NCI-H774 (cell line): Measurements from ENCODE around the gene GNAS-AS1.

Source experiments
- DNase-seq: peaks from one replicate; lab custom pipeline; 2025; lab: John Stamatoyannopoulos, UW

GNAS-AS1 gene

DNA sequence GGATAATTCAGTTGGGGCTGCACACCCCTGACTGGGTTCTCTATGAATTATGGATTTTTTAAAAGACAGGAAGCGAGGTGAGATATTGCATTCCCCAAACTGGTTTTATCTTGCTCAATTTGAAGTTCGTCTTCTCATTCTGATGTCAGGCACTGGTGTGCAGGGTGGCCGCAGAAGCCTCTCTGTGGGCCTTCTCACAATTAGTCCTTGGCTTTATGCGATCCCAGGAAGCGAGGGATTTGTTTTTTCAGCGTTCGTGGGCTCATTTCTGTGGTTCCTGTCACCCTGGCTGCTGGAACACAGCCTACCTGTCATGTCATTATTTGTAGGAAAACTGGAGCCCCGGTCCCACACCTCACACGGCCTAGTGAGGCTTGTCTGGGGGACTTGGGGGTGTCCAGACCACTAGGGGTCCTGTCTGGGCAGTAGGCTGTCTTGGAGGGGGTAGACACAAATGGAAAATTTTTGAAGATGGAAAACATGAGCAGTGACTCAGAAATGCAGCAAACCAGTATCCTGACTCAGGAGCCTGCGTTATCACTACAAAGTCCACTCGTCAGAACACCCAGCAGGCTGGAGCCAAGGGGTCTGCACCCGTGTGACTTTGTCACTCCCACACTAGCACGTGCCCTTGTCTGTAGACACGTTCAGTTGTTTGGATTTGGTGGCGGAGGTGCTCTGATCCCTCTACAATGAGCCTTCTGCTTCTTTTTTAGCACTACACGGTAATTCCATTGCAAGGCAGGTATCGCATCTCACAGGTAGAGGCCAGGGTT lies 42.2 kb downstream of the GNAS-AS1 start:
- DNase-seq: no peak

DNA sequence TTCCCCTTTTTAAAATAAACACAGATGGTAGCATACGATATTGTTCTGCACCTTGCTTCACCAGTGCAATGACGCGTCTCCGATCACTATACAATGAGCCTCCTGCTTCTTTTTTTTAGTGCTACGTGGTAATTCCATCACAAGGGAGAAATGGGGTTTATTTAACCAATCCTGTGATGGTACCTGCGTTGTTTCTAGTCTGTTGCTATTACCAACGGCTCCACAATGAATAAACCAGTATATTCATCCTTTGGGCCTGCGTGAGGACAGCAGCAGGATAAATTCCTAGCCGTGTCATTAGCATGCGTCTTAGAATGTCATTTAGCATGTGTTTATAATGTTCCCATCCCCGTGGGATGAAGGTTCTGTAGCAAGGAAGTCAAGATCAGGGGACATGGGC lies 42.9 kb downstream of the GNAS-AS1 start:
- DNase-seq: no peak

DNA sequence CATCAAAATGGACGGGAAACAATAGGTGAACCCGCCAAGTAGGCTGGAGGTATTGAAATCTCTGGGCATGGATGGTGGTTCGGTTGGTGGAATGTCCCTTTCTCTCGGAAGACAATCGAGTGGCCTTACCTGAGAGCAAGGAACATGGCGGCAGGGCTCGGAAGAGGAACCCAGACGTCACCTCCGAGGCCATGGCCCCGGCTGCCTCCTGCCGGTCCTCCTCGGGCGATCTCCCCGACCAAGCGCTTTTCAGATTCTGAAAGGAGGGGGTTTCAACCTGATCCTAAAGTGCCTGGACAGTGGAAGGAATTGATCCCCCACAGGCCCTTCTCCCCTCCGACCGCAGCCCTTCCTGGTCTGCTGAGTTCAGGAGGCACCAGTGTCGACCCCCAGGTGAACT lies 47.2 kb downstream of the GNAS-AS1 start:
- no peak for DNase-seq

DNA sequence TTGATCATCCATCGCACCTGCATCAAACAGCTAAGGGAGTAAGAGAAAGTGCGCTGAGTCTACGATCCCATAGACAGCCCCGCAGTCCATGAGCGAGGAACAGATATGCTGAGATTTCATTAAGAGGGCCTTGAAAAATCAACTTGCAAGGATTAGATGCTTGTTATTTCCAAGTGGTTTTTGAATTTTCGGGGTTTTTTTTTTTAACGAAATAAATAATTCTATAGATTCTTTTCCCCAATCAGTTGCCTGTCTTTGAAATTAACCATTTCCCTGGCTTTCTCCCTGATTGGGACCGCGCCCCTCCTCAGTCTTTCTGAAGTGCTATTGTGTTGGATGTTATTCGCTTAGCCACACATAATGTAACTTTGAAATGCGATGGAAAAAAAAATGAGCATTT lies 48.6 kb downstream of the GNAS-AS1 start:
- no peak for DNase-seq

DNA sequence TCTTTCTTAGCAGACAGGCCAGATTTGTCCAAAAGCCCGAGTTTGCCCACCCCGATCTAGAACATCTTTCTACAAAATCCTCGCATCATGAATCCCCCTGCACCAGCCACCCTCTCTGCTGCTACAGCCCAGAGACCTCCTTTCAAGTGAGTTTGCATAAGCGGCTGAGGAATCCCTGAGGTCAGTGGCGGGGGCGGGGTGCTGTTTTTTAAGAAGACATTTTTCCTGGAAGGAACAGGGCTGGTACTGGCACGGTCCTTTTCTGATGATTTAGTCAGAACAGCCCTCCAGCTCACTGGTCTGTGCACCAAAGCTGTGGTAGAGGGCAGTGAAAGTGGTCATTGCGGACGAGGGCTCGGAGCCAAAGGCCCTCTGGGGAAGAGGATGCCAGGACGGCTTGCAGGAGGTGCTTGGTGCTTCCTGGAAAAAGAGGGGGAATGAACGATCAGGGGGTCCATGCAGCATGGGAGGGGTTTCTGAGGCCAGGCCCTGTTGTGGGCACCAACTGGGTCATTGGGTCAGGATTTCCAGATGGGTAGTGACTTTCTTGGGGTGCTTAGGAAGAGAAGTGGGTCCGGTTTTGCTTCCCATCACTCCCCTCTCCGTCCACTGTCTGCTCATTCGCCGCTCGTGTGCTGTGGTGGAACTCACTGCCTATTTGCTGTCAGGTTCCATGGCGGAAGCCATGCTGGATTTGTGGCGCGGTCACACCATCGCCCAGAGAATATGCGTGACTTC lies 50.4 kb downstream of the GNAS-AS1 start:
- no peak for DNase-seq

DNA sequence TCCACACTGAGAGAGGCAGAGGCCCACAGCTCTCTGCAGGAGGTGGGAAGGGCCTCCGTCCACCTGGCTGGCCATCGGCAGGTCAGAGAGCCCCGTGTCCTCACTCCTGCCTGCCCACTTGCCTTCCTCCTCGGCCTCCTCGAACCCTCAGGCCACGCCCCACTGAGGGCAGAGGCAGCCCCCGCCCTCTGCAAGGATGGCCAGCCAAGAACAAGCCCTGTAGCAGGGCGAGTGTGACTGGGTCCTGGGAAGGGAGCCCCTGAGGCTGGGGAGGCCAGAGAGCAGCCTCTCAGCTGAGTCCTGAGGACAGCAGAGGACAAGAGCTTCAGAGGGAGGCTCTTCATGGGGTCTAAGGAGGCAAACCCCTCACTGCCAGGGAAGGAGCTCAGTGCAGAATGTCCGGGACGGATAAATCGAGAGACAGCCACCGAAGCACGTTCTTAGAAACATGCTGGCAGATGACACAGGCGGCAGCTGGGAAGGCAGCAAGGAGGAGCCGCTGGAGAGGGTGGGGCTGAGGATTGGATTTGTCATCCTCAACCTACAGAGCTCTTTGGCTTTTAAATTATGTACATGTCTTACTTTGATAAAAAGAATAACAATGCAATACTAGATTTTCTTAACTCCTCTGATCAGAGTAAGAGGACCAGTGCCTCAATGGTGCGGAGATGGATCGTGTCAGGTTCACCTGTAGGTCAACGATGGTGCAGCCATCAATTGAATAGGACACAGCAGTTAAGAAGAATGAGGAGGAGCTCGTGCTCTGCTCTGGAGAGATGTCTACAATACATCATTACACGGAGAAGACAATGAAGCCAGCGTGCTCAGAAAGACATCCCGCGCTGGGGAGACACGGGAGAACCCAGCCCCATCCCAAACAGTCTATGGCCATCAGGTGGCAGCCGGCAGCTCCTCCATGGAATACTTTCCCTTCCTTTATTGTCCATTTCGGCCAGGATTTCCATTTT lies 53.0 kb downstream of the GNAS-AS1 start:
- DNase-seq: no peak

DNA sequence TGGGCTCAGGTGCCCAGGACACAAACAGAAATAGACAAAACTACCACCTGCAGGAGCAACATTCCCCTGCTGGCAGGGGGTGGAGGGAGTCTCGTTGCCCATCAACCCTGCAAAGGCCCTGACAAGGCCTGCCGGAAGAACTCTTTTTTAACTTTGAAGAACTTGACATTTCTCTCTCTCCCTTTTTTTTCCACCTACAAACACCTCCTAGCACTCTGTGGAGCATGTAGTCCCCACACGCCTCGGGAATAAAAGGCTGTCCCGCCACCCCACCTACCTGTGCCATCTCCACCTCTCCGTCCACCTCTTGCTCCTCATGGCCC lies 54.8 kb downstream of the GNAS-AS1 start:
- DNase-seq: no peak

DNA sequence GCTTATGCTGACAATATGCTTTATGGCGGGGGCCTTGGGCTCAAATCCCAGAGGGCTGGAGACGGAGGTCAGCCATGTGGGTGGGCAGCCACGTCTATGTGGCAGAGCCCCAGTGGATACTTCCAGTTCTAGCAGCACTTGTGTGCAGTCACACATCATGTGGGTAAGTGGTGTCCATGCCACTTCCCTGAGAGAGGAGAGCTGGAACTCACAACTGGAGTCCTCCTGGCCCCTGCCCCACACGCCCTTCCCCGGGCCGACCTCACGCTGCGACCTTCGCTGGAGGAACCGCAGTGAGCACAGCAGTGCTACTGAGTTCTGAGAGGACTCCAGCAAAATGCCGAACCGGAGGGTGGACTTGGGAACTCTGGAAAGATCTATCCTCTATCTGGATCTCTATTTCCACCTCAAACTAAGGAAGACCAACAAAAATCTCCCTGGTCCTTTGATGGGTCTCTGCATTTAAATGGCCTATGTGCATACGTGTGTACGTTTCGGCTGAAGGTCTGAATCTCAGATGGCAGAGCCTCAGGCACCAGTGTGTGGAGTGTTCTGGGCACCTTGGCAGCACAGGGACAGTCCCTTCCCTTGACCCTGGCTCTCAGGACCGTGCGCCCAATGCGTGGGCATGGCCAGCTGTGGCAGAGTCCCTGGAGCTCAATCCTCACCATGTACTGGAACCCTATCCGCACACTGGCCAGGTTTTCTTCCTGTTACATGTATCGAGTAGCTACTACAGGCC lies 55.4 kb downstream of the GNAS-AS1 start:
- DNase-seq: no peak

DNA sequence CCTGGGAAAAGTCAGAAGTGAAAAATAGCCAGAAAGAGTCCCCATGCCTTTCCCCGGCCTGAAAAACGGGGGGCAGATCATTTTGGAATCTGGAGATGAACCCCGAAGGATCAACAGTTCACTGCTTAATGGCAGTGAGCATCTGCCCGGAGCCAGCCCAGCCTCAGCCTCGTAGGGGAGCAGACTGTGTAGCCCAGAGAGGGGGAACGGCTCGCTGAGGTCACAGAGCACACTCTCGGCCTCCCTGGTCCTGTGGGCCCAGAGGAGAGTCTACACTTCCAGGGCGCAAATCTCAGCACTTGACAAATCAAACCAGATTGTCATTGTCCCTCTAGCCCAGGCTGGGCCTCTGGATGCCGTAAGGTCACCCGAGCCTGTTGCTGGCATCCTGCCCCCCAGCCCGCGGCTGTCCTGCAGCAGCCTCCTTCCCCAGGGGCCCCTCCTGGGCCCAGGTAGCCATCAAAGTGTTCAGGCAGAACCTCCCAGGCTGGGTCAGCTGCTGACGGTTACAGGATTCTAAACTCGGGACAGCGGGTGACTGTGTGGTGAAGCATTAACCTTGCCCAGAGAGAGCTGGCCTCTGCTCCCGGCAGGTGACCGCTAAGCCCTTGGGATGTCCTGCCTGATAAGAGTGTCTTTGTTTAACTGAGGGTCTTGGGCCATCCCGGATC lies 56.1 kb downstream of the GNAS-AS1 start:
- DNase-seq: no peak

DNA sequence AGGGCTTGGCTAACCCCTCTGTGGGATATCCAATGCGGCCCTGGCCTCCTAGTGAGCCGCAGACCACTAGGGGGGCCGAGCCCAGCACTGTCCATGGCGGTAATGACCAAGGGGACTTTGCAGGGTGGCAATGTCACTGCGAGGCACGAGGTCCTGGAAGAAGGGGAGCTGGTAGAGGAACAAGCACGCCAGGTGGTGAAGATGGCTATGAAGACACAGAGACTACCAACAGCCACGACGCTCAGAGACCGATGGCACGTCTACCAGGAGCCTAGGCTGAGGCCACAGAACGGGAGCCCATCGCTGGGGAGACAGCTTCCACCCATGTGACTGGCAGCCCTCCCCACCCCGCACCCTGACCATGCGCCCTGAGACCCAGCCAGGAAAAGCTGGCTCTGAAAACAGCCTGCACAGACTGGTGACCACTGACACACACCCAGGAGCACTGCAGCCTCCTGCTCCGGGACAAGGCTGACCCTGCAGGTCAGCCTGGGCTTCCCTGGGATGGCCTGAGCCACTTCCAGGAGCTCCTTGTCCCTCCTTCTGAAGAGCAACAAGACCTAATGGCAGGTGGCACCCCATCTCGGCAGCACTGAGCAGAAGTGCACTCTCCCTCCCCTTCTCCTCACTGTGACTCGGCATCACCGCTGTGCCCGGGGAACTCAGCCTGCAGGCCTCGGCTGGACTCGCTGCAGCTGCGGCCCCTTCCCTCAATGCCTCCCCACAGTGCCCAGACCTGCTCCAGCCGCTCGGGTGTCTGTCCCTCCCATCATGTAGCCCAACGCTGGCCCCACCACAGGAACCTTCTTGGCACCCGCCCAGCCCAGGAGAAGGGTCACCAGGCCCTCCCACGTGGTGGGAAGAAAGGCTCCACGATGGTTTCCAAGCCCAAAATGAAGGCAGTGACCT lies 56.9 kb downstream of the GNAS-AS1 start:
- no peak for DNase-seq

DNA sequence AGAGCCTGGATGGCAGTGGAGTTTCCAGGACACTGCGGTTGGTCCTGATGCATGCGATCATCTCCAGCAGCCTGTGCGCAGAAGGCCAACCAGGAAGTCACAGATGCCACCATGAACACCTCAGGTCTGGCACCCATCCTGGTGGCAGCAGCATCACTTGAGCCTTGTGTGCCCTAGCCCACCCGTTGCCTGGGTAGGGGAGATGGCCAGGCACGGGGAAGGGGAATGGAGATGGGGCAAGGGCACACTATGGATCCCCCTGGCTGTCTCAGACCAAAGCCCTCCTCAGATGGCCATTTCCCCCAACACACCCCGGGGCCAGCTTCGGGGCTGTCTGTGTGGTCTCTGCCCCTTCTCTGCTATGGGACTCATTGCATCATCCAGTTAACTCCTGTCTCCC lies 58.3 kb downstream of the GNAS-AS1 start:
- DNase-seq: no peak

DNA sequence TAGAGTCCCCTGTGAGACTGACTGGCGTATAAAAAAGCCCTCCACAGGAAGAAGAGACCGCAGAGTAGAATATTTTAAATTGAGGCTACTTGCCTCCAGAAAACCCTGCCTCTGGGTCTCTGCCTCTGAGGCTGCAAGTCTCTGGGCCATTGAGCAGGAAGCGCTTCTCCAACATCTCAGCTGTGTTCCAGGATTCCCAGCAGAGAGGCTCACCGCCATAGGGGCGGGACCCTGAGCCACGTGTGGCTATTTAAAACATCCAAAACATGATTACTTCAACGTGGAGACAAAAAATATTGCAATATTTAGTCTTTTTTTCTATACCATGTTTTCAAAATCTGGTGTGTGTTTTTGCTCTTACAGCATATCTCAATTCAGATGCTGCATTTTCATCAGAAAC lies 59.4 kb downstream of the GNAS-AS1 start:
- DNase-seq: no peak

DNA sequence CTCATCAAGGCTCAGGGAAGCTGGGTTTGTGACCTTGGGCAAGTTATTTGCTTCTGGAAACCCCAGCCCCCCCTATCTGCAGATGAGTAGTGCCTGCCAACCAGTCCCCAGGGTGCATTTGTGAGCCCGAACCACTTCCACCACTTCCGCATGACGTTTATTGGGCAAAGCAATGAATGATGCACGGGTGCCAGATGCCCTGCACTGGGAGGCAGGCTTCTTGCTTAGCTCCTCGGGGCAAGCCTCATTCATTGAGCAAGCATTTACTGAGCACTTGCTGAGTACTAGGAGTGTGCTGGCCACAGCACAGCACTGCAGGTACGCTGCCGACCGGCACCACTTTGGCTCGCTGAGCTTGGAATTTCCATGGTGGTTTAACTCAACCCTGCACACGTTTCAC lies 60.2 kb downstream of the GNAS-AS1 start:
- no peak for DNase-seq

DNA sequence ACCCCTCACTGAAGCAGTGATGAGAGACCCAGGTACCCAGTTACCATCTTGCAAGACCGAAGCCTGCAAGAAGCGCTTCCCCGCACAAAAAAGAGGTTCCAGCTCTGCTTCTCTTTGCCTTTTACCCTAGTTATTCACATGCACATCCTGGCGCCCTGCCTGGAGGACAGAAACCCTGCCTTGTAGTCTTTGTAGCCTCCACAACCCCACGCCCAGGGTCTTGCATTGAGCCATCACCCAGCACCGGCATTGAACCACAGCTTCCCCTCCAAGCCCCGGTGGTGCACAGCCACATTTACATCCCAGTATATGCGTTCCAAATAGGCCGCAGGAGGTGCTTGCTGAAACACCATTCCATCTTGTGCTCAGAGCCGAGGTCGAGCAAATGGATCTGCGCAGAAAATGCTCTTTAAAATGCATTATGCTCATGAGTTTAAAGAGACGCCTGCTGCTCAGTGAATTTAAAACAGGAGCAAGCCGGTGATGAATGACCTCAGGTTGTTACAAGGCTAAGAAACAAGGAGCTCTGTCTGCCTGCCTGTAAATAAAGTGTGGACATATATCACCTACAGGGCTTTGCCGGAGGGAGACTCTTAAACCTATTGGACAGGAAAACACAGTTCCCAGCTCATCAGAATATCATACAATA lies 61.7 kb downstream of the GNAS-AS1 start:
- DNase-seq: no peak

DNA sequence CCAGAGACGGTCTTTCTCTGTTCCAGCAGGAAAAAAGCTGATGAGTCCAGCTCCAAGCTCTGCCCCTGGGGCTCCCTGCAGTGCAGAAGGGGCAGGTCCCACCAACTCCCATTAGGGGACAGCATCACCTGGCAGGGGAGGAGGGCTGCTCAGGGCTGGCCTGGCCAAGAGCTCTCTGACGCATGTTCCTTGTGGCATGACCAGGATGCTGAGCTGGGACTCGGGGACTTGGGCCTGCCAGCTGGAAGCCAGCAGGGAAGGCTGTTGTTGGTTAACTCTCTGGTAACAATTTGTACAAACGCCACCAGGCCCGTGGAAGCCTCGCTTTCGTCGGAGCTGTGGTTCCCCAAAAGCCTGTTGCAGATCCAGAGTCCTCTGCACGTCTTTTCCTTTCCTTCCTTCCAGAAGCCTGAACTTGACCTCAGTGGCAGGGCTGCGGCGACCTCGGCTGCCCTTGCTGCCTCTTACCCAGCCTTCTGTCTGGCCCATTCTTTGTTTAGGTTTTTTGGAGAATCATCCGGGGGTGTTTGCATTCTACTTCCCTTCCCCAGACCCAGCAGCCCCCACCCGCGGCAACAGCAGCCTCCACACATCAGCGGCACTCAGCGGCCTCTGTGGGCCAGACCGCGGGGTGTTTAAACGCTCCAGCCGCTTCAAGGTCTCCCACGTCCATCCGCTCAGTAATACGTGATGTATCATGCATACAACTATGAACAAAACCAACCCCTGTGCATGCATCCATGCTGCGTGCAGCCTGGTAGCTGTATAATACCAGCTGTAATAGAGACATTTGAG lies 63.3 kb downstream of the GNAS-AS1 start:
- no peak for DNase-seq

DNA sequence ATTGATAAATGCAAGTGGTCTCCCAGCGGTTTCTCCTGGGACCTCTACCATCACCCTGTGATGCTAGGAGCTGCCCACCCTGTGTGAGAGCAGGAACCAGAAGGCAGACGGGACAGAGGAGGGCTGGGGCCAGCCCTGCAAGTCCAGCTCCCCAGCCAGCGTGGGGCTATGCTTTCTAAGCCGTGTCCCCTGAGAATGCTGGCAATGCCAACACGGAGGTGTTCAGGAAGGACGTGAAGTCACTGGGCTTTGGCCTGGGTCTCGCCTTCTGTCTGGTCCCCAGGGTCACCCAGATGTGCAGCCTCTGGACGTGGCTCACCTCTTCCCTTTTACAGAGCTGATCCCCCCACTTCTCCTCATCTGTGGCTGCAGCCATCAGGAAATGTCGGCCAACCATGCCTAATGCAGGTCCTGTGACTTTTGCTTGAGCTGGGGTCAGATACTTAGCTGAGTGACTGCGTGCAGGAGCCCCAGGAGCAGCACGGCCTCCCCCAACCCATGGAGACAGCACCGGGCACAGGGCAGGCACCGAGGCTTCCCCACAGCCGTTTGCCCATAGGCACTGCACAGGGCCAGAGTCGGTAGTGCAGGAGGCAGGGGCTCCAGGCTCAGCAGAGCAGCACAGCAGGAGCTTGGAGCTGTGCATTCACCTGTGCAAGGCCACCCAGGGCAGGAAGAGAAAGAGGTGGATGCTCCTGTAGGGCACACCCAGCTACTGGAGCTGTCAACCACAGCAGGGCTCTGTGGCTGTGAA lies 66.2 kb downstream of the GNAS-AS1 start:
- DNase-seq: no peak

DNA sequence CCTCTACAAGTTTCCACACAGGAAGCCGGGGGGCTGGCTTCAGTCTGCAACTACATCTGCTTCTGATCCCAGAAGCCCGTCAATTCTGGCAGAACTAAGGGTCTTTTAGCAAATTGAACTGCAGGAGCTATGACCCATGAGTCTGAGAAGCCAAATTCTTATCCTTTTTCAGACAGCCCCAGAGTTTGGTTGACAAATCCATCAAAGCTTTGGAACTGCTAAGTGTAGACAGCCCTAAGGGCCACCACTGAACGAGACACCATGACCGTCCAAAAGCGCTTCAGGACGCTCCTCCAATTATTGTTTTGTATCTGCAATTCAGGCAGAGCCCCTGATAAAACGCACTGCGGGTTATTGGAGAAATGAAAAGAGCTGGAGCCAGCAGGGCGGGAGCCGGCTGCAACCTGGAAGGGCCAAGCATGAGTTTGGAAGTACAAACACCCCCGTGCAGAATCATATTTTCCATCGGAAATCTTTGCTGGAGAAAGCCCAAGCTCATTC lies 67.1 kb downstream of the GNAS-AS1 start:
- DNase-seq: no peak

DNA sequence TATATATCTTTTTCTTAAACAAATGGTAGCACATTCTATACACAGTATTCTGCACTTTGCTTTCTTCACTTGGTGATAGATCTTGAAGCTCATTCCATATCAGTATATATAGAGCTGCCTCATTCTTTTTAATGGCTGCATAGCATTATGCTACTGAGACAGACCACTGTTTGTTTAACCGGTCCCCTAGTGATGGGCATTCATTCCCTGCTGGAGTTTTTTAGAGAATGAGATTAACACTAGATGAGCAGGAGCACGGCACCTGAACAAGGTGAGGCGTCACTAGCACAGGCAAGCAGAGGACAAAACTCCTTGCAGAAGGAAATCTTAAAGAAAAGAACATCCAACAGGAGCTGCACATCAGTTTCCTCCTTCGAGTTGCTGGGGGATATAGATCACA lies 69.6 kb downstream of the GNAS-AS1 start:
- DNase-seq: no peak
